Neural cell (in vitro differentiated cells): ENCODE results near the gene ERG28.

ENCODE experiments used
- CTCF ChIP-seq: fragments of 450-650 bp; IDR thresholded peaks from 2 replicates; pipeline ENCODE4 v1.5.1; 2014; ENCODE audit warnings: antibody characterized with exemption, mild to moderate bottlenecking, moderate library complexity; ENCODE audit not compliant: poor library complexity, severe bottlenecking
- POLR2AphosphoS5 ChIP-seq: IDR thresholded peaks from 2 replicates; pipeline ENCODE4 v1.6.1; 2012

- TF ChIP-seq CTCF (no peak), POLR2AphosphoS5 (no peak)
Observed at GRCh38 chr14:75605916-75606315, 54.8 kb downstream of the ERG28 start.
